Transverse colon (tissue), 4 donors: ENCODE results near the gene PRLR. TPM values are rescaled to one million over a fixed set of nuclear protein-coding genes. Genes with fewer than 3 reads are reported as not detected.

Experiments
- DNase-seq: peaks from one replicate; pipeline ENCODE4 v3.0.0-alpha.2; 2019
- H3K27ac ChIP-seq, 4 donors: fragments of 200-600 bp; sonication (generic); 2 replicates each; pipeline ENCODE4 v1.5.1; 2016 to 2018; ENCODE audit warnings: inconsistent platforms in 4 of 4
- H3K27me3 ChIP-seq: fragments of 200-600 bp; sonication (generic); 2 replicates; pipeline ENCODE4 v1.5.1; 2017; ENCODE audit warnings: inconsistent platforms
- H3K36me3 ChIP-seq, 4 donors: fragments of 200-600 bp; sonication (generic); 2 replicates each; pipeline ENCODE4 v1.5.1; 2017 to 2019; ENCODE audit warnings: inconsistent platforms in 4 of 4
- H3K4me1 ChIP-seq, 4 donors: fragments of 200-600 bp; sonication (generic); 2 replicates each; pipeline ENCODE4 v1.5.1; 2017 to 2020; ENCODE audit warnings: inconsistent platforms in 4 of 4
- H3K4me3 ChIP-seq, 4 donors: fragments of 200-600 bp; sonication (generic); 1 replicate in 1 of 4; 2 replicates in 3 of 4; pipeline versions ENCODE4 v1.5.1 to v1.6.1; 2017 to 2019; ENCODE audit warnings: inconsistent platforms in 4 of 4
- H3K9me3 ChIP-seq, 2 donors: fragments of 200-600 bp; sonication (generic); 2 replicates each; pipeline ENCODE4 v1.5.1; 2017 to 2019; ENCODE audit warnings: inconsistent platforms in 2 of 2
- CTCF ChIP-seq, 5 experiments: fragments of 200-600 bp in 3 of 5; fragments of 450-650 bp in 2 of 5; sonication (generic) in 3 of 5; IDR thresholded peaks; 1 replicate in 2 of 5; 2 replicates in 3 of 5; pipeline ENCODE4 v1.5.1; 2016 to 2017; ENCODE audit warnings: antibody characterized with exemption in 5 of 5, inconsistent platforms in 3 of 5, mild to moderate bottlenecking in 2 of 5, moderate library complexity in 1 of 5
- EP300 ChIP-seq: sonication (generic); formaldehyde crosslinking; IDR thresholded peaks from one replicate; pipeline ENCODE4 v1.6.1; 2017; ENCODE audit warnings: antibody characterized with exemption, low read depth
- POLR2A ChIP-seq: fragments of 450-650 bp; IDR thresholded peaks from one replicate; pipeline ENCODE4 v1.6.1; 2016; ENCODE audit warnings: antibody characterized with exemption, mild to moderate bottlenecking, moderate library complexity
- POLR2AphosphoS5 ChIP-seq, 3 donors: sonication (generic); formaldehyde crosslinking; IDR thresholded peaks; one replicate each; pipeline ENCODE4 v1.6.1; 2016; ENCODE audit warnings: antibody characterized with exemption in 3 of 3
- WGBS, 2 donors: methylation state at CpG; one replicate each; pipeline ENCODE4 v1.1.5; 2018; ENCODE audit warnings: low coverage in 1 of 2; 5-methylcytosine and 5-hydroxymethylcytosine counted together
- in situ Hi-C, 4 donors: fragments of 200-750 bp; cut with MboI; loops; one replicate each; pipeline versions ENCODE4 v1.15.0 to v1.15.1; 2017; ENCODE audit warnings: low sequenced_read_pairs in 3 of 4, low pct_ligation_motif_present in 1 of 4, low pct_unique_long_range_greater_than_20kb in 1 of 4
- intact Hi-C: fragments of 100-400 bp; cut with DNase I; formaldehyde crosslinking; loops from one replicate; pipeline ENCODE4 v1.15.1; 2023; ENCODE audit warnings: low total_unique reads
- total RNA-seq, 4 donors: library from RNA; depleted of rRNA; stranded (reverse); fragments of >200 nt; gene quantifications; one replicate each; pipeline ENCODE4 v1.1.0, GENCODE V29; 2016

Gene PRLR
- total RNA-seq, 4 donors from 2014 or later: 4.9 to 19.8 (median 13.0) TPM

- H3K4me1 ChIP-seq: peaks cover 0 to 23% (median 3%) of the 10 kb centered on the region in 4 donors
- DNase-seq: no peak
- H3K27ac ChIP-seq: no peak overlapping the region
- H3K36me3 ChIP-seq: no peaks in the 10 kb centered on the region
- in situ Hi-C loops (no loop called here), intact Hi-C loops (no loop called here)
- no peak overlapping the region for H3K4me3 ChIP-seq
- 51 to 67% methylated on average over 7 to 9 of the region's 9 CpGs for WGBS, 2 donors
- TF ChIP-seq EP300 (no peak), CTCF (IDR thresholded peaks at IDR 0.05) (no peak), POLR2AphosphoS5 (IDR thresholded peaks at IDR 0.05) (no peak), POLR2A (no peak)
- H3K27me3 ChIP-seq: no peaks in the 10 kb centered on the region
- H3K9me3 ChIP-seq: no peaks in the 10 kb centered on the region
Observed at GRCh38 chr5:35134278-35135030, 95.8 kb downstream of the PRLR start.

- Histone ChIP-seq H3K4me3 (no peak overlapping the region), H3K27me3 (no peaks in the 10 kb centered on the region), H3K36me3 (no peaks in the 10 kb centered on the region), H3K27ac (no peak overlapping the region), H3K4me1 (peaks cover 0 to 27% (median 3%) of the 10 kb centered on the region in 4 donors), H3K9me3 (no peaks in the 10 kb centered on the region)
- DNase-seq: no peak
- WGBS, 2 donors: 98% methylated on average over 2 of the region's 2 CpGs; no CpG with 5 or more reads in 1 of the 2 donors
- in situ Hi-C loops: no loop called here
- no peak for TF ChIP-seq POLR2AphosphoS5 (IDR thresholded peaks at IDR 0.05)
- TF ChIP-seq CTCF (IDR thresholded peaks at IDR 0.05): no peak
- TF ChIP-seq POLR2A: no peak
- TF ChIP-seq EP300: no peak
- intact Hi-C loops: no loop called here
Observed at GRCh38 chr5:35133186-35133585, 97.1 kb downstream of the PRLR start.

GRCh38 chr5:35131723-35132122 lies 98.6 kb downstream of the PRLR start:
- intact Hi-C loops: no loop called here
- H3K4me1 ChIP-seq: peaks cover 0 to 27% (median 3%) of the 10 kb centered on the region in 4 donors
- H3K27me3 ChIP-seq: no peaks in the 10 kb centered on the region
- DNase-seq: no peak
- in situ Hi-C loops: no loop called here
- no peak for TF ChIP-seq POLR2A
- no peak for TF ChIP-seq CTCF (IDR thresholded peaks at IDR 0.05)
- TF ChIP-seq EP300: no peak
- no peak for TF ChIP-seq POLR2AphosphoS5 (IDR thresholded peaks at IDR 0.05)
- no peaks in the 10 kb centered on the region for H3K36me3 ChIP-seq
- H3K9me3 ChIP-seq: no peaks in the 10 kb centered on the region
- no peak overlapping the region for H3K4me3 ChIP-seq
- no peak overlapping the region for H3K27ac ChIP-seq

- H3K4me3 ChIP-seq: no peak overlapping the region
- TF ChIP-seq POLR2A (no peak), CTCF (IDR thresholded peaks at IDR 0.05) (no peak), POLR2AphosphoS5 (IDR thresholded peaks at IDR 0.05) (no peak), EP300 (no peak)
- H3K4me1 ChIP-seq: peaks cover 0 to 28% (median 3%) of the 10 kb centered on the region in 4 donors
- no peaks in the 10 kb centered on the region for H3K27me3 ChIP-seq
- no peaks in the 10 kb centered on the region for H3K9me3 ChIP-seq
- intact Hi-C loops: no loop called here
- peak overlapping the region in 2 of 4 donors; percentile 46 to 53 for H3K27ac ChIP-seq
- 42% methylated on average over 7 of the region's 7 CpGs; no CpG with 5 or more reads in 1 of the 2 donors for WGBS, 2 donors
- peak; percentile 51 for DNase-seq
- in situ Hi-C loops: no loop called here
- H3K36me3 ChIP-seq: no peaks in the 10 kb centered on the region
Observed at GRCh38 chr5:35129921-35130485, 100.3 kb downstream of the PRLR start.
